ENCODE data around the gene NHLRC4.

DNA sequence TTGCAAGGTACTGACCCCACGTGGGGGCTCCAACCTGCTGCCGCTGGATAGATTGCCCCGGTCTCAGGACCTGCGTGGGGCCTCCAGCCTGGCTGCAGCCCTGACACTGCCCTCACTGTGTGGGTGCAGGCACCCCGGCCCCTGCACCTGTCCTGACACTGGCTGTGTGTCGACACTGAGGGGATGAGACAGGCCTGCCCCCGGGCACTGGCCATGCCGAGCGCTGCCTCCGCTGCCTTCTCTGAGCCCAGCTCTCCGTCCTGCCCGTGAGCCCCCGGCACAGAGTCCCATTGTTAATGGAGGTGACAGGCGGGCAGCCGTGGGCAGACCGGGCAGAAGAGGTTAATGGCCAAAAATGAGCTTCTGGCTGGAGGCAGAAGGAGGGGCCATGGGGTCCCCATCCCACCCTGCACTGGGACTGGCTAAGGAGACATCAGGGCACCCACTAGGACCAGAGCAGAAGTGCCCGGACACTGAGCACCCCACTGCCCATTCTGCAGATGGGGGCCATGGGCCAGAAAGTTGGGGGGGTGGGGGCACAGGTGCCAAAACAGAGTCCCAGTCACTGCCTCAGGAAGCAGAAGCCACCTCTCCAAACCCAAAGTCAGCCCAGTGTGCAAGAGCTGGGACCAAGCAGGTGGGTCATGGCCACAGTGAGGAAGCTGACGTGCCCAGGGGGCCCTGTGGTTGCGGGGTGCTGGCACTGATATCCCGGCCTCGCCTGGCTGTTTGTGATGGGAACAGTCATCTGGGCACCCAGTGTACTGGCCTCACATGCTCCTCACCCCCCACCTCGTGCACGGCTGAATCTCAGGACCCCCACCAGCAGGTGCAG lies 9.1 kb upstream of the NHLRC4 start:
- TF ChIP-seq, protein P1, sequence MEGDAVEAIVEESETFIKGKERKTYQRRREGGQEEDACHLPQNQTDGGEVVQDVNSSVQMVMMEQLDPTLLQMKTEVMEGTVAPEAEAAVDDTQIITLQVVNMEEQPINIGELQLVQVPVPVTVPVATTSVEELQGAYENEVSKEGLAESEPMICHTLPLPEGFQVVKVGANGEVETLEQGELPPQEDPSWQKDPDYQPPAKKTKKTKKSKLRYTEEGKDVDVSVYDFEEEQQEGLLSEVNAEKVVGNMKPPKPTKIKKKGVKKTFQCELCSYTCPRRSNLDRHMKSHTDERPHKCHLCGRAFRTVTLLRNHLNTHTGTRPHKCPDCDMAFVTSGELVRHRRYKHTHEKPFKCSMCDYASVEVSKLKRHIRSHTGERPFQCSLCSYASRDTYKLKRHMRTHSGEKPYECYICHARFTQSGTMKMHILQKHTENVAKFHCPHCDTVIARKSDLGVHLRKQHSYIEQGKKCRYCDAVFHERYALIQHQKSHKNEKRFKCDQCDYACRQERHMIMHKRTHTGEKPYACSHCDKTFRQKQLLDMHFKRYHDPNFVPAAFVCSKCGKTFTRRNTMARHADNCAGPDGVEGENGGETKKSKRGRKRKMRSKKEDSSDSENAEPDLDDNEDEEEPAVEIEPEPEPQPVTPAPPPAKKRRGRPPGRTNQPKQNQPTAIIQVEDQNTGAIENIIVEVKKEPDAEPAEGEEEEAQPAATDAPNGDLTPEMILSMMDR (IDR thresholded peaks at IDR 0.05) = no peak
- no peak for TF ChIP-seq ZFX (IDR thresholded peaks at IDR 0.05; ENCODE audit: borderline replicate concordance)

All from 22Rv1 (cell line).